Measurements from ENCODE around the gene PAQR7.

PAQR7 gene

DNA sequence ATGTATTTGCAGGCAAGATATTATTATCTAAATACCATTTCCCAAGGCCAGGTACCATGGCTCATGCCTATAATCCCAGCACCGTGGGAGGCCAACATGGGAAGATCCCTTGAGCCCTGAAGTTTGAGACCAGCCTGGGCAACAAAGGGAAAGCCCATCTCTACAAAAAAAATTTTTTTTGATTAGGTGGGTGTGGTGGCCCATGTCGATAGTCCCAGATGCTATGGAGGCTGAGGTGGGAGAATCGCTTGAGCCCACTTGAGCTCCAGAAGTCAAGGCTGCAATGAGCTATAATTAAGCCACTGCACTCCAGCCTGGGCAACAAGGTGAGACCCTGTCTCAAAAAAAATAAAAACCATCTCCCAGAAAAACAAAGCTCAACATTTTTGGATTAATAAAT is 28.5 kb upstream of the PAQR7 start:
- no peak for DNase-seq (ENCODE audit: low read depth, low spot score)

- DNase-seq (ENCODE audit: low read depth, low spot score): no peak
Measured at GRCh38 chr1:25902462-25902861, 27.0 kb upstream of the PAQR7 start.

GRCh38 chr1:25900219-25900618 is 24.7 kb upstream of the PAQR7 start:
- no peak for DNase-seq (ENCODE audit: low read depth, low spot score)

GRCh38 chr1:25899792-25900191 is 24.3 kb upstream of the PAQR7 start:
- DNase-seq (ENCODE audit: low read depth, low spot score): no peak

DNA sequence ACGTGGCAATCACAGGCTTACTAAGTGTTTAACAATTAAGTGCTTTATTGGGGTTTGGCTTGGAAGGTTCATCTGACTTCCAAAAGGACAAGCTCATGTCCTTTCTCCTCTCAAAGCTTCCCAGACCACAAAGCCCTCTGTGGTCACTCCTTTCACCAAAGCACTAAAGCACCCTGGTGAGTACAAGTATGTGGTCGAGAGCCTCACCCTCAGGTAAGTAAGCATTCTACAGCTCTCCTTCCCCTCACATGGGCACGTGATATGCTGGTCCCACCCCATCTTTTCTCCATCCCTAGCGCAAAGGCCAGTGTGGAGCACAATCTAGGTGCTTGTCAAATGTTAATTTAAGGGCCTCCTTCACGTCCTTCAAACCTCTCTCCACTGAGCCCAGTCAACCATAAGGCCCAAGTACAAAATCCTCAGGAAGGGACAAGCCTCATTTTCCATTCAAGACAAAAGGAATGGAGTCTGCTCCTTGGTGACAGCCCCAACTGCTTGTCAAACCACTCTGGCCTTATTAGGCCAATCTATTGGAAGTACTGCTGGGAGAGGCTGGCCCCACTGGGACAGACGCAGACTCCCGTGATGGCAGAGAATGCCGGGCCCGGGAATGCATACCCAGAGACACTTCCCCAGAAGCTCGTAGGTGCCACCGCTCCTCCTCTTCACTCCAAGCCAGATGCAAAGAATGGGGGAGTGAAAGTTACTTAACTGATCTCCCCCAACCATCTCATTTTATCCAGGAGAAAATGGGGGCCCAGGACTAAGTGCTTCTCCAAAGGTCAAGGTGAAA is 22.9 kb upstream of the PAQR7 start:
- DNase-seq (ENCODE audit: low read depth, low spot score): no peak

DNA sequence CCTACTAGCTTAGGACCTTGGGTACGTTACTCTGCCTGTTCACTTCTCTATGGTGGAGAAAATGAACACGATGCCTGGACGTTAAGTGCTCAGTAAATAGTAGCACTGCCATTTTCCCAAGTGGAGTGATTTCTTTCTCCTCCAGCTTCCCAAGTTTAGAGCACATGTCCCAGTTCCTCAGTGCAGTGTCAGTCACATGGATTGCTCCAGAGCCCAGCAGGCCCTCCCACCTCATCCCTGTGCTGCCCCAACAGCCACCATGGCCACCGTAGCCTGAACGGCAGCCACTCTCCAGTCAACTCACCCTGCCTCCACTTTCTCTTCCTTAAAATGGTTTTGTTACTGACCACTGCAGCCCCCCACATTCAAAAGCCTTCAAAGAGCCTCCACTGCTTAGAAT is 22.2 kb upstream of the PAQR7 start:
- no peak for DNase-seq (ENCODE audit: low read depth, low spot score)

DNA sequence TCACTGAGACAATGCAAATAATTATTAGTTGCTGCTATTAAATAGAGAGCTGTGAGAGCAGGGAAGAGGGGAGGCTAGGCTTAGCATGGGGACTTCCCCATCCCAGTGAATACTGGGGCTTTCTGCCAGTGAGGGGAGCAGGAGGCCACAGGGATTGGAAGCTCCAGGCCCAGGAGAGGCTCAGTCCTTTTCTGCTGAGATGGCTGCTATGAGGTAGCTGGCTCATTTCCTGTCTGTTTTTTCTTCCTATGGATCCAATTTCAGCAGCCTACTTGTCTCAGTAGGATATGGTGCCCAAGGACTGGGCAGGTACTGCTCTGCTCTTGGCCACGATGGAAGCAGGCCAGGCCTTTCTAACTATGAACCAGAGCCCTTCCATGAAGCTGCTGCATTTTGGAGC is 20.8 kb upstream of the PAQR7 start:
- DNase-seq (ENCODE audit: low read depth, low spot score): no peak

- peak; percentile 82 for DNase-seq (ENCODE audit: low read depth, low spot score)
Measured at GRCh38 chr1:25895365-25895990, 20.0 kb upstream of the PAQR7 start.

GRCh38 chr1:25893116-25893515 is 17.6 kb upstream of the PAQR7 start:
- no peak for DNase-seq (ENCODE audit: low read depth, low spot score)

DNA sequence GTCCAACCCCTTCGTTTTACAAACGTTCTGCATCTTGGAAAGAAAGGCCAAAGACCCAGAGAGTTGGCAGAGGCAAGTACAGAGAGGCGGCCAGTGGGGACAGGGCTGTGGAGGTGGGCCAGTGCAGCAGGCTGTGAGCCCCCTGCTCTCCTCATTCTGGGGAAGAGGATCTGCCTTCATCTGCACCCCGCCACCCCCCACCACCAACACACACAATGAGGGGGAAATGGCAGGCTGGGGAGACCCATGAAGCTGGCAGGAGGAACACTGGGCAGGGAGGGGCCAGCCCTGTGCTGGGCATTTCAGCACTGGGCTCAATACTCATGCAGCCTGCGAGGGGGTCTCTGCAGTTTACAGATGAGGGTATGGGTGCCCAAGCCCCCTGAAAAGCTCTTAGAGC is 16.1 kb upstream of the PAQR7 start:
- DNase-seq (ENCODE audit: low read depth, low spot score): no peak

GRCh38 chr1:25890239-25891034 is 14.9 kb upstream of the PAQR7 start:
- DNase-seq (ENCODE audit: low read depth, low spot score): no peak

DNA sequence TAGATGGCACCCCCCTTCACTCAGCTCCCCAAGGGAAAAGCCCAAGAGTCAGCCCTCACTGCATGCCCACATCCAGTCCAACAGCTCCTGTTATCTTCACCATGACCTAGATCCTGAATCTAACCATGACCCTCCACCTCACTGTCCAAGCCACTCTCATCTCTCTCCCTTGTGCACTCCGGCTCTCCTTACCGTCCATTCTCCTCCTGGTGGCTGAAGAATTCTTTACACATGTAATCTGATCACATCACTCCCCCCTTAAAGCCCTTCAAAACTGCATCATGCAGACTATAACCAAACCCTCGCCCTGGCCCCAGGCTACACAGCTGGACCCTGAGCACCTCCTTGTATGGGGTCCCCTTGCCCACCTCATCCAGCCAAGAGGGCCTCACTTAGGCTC is 14.0 kb upstream of the PAQR7 start:
- no peak for DNase-seq (ENCODE audit: low read depth, low spot score)

- no peak for DNase-seq (ENCODE audit: low read depth, low spot score)
Measured at GRCh38 chr1:25888426-25888987, 13.0 kb upstream of the PAQR7 start.

- no peak for DNase-seq (ENCODE audit: low read depth, low spot score)
Measured at GRCh38 chr1:25885602-25886001, 10.1 kb upstream of the PAQR7 start.

DNA sequence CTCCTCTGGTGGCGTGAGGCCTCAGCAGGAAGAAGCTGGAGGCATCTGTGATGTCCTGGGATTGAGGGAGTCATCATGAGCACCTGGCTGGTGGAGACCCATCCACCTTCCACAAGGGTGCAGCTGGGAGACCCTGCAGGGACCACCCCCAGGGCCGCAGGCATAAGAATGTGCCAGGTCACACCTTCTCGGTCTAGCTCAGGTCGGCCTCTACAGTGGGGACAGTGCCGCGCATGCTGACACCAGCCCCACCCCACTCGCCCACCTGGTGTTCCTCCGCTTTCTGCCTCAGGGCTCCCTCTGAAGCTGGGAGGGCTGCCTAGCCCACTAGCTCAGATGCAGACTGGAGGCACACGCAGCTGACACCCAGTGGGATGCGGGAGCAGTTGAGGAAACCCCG is 5.8 kb upstream of the PAQR7 start:
- DNase-seq (ENCODE audit: low read depth, low spot score): no peak

DNA sequence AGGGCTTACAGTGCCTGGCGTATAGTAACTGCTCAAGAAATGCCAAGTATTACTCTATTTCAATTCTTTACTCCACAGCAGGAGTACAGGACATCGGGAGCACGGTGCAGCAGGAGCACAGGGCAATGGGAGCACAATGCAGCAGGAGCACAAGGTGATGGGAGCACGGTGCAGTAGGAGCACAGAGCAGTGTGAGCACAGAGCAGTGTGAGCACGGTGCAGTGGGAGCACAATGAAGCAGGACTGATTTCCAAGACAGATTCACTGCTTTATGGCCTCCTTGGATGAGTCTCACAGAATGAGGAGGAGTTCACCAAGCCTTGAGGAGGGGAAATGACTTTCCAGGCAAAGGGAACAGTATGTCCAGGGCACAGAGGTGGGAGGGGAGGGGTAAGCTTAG is 5.0 kb upstream of the PAQR7 start:
- DNase-seq (ENCODE audit: low read depth, low spot score): no peak

DNA sequence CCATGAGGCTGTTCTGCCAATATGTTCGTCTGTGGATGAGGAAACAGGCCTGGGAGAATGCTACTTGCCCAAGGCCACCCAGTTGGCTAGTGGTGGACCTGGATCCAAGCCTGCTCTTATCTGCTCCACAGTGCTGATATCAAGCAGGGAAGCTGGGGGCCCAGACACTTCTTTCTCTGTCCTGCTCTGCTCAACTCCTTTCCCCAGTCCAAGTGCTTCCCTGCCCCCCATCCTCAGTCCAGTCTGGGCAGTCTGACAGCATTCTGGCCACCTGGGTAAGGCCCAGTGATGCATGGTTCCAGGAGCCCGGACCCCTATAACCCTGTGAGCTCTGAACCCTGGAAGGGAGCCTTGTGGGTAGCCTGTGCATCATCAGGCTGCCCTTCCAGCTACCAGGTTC is 4.2 kb upstream of the PAQR7 start:
- DNase-seq (ENCODE audit: low read depth, low spot score): no peak

GRCh38 chr1:25878690-25879089 is 3.2 kb upstream of the PAQR7 start:
- no peak for DNase-seq (ENCODE audit: low read depth, low spot score)

- no peak for DNase-seq (ENCODE audit: low read depth, low spot score)
Measured at GRCh38 chr1:25877155-25877554, 1.6 kb upstream of the PAQR7 start.

DNA sequence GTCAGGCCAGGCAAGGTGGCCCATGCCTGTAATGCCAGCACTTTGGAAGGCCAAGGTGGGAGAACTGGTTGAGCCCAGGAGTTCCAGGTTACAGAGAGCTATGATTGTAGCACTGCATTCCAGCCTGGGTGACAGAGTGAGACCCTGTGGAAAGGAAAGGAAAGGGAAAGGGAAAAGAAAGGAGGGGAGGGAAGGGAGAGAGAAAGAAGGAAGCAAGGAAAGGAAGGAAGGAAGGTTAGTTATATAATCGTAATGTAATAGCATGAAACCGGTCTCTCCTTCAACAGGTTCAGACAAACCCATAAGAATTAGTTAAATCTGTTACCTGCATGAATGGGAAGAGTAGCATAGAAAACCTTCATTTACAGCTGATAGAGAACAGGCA is 1.2 kb upstream of the PAQR7 start:
- no peak for DNase-seq (ENCODE audit: low read depth, low spot score)

DNA sequence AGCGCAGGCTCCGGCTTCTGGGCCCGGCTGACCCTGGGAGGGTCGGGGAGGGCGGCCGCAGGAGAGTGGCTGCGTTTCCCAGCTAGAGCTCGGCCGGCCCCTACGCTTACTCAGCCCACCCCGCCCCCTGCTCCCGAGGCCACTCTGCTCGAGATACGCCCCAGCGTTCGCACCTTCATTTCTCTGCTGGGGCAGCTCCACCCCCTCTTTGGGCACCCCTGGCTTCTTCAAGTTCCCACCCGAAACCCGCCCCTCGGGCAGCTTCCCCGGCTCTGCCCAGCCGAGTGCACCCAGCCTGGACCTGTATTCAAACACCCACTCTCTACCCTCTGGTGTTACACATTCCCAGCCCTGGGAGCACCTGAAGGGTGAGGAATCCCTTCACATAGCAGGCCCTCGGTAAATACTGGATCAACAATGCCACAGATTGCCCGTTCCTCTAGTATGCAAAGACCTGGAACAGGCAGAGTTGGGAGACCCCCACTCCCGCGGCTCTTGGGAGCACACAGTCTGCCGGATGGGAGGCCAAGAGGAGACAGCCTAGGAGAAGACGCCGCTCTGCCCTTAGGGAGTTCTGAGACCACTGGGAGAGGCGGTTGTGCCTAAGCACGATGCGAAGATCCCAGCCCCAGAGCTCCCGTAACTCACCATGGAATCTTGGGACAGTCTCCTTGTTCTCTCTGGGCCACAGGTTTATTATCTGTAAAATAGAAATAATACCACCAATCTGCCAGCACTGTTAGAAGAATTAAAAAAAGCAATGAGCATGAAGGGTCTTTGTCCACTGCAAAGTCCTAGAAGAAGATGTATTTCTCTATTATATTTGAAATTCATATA is 566 bp upstream of the PAQR7 start:
- DNase-seq (ENCODE audit: low read depth, low spot score): no peak

All from activated CD4-positive, CD25-positive, alpha-beta regulatory T cell treated with anti-CD3 and anti-CD28 coated beads, Interleukin-2, amount 50 U/mL, for 16 hours (primary cell).